ENCODE results near the gene TMEM175.

TMEM175 gene

DNA sequence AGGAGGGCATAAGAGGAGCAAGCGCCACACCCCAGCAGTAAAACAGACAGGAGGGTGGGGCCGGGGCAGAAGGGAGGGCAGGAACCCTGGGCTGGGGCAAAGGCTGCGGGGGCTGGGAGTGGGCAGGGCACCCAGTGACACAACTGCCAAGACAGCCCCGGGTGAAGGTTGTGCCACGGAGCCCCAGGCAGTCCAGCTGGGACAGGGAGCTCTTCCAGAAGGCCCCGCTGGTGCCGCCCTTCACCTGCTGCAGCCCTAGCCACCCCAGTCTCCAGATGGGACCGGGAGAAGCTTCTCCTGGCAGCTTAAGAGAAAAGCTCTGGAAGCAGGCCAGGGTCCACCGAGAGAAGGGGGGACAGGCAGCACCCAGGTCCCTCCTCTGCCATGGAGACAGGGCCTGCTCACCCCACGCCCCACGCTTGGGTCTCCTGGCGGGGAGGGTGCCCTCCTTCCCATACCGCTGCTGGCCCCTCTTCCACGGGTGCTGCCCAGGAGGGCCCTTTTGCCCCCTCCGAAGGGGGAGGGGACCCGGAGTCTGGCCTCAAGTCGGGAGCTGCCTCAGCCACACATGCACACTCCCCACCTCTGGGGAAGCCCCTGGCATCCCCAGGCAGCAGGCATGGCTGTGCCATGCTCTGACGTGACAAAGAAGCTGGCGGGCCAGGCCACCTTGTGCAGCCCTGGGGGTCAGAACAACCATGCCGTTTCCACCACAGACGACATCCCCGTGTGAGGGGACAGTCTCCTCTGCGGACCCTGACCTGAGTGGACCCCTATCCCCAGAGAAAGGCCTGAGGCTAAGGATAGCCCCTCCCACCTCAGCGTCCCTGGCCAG is 39.6 kb downstream of the TMEM175 start:
- Histone ChIP-seq H3K36me3 (ENCODE audit: control insufficient read depth in 2 of 2, insufficient read depth in 1 of 2, low read length in 2 of 2) (peaks cover 0 to under 1% of the 10 kb centered on the region in 2 experiments; a peak in 1 of 3 replicates), H3K4me3 (ENCODE audit: low read depth, low read length) (no peak overlapping the region), H3K9me3 (ENCODE audit: control insufficient read depth, insufficient read depth, low read depth, low read length) (no peaks in the 10 kb centered on the region), H3K27ac (ENCODE audit: extremely low read depth, low read depth, low read length) (no peak overlapping the region), H3K4me1 (ENCODE audit: control insufficient read depth, insufficient read depth, low read length) (no peaks in the 10 kb centered on the region)
- TF ChIP-seq, protein P1, sequence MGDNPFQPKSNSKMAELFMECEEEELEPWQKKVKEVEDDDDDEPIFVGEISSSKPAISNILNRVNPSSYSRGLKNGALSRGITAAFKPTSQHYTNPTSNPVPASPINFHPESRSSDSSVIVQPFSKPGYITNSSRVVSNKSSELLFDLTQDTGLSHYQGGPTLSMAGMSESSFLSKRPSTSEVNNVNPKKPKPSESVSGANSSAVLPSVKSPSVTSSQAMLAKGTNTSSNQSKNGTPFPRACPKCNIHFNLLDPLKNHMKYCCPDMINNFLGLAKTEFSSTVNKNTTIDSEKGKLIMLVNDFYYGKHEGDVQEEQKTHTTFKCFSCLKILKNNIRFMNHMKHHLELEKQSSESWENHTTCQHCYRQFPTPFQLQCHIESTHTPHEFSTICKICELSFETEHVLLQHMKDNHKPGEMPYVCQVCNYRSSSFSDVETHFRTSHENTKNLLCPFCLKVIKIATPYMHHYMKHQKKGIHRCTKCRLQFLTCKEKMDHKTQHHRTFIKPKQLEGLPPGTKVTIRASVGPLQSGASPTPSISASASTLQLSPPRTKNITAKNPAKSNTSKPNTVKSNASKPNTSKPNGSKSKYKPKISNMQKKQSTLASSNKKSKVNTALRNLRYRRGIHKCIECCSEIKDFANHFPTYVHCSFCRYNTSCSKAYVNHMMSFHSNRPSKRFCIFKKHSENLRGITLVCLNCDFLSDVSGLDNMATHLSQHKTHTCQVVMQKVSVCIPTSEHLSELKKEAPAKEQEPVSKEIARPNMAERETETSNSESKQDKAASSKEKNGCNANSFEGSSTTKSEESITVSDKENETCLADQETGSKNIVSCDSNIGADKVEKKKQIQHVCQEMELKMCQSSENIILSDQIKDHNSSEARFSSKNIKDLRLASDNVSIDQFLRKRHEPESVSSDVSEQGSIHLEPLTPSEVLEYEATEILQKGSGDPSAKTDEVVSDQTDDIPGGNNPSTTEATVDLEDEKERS (tag by site-specific recombination; IDR thresholded peaks at IDR 0.05): no peak
- TF ChIP-seq ZNF138 (tag by site-specific recombination; IDR thresholded peaks at IDR 0.05; ENCODE audit: borderline replicate concordance) (no peak), EGR2 (tag by site-specific recombination; IDR thresholded peaks at IDR 0.05; ENCODE audit: low read depth) (no peak), KLF1 (tag by site-specific recombination; IDR thresholded peaks at IDR 0.05) (peak; percentile 92), GLIS2 (tag by site-specific recombination; IDR thresholded peaks at IDR 0.05) (peak; percentile 30; the same call in 1 of the 2 replicates), ZNF501 (tag by site-specific recombination; IDR thresholded peaks at IDR 0.05) (no peak), ZNF274 (IDR thresholded peaks at IDR 0.05; ENCODE audit: low read length) (no peak), ZNF274 (tag by site-specific recombination; IDR thresholded peaks at IDR 0.05; ENCODE audit: borderline replicate concordance) (no peak)
- TF ChIP-seq, protein P2, sequence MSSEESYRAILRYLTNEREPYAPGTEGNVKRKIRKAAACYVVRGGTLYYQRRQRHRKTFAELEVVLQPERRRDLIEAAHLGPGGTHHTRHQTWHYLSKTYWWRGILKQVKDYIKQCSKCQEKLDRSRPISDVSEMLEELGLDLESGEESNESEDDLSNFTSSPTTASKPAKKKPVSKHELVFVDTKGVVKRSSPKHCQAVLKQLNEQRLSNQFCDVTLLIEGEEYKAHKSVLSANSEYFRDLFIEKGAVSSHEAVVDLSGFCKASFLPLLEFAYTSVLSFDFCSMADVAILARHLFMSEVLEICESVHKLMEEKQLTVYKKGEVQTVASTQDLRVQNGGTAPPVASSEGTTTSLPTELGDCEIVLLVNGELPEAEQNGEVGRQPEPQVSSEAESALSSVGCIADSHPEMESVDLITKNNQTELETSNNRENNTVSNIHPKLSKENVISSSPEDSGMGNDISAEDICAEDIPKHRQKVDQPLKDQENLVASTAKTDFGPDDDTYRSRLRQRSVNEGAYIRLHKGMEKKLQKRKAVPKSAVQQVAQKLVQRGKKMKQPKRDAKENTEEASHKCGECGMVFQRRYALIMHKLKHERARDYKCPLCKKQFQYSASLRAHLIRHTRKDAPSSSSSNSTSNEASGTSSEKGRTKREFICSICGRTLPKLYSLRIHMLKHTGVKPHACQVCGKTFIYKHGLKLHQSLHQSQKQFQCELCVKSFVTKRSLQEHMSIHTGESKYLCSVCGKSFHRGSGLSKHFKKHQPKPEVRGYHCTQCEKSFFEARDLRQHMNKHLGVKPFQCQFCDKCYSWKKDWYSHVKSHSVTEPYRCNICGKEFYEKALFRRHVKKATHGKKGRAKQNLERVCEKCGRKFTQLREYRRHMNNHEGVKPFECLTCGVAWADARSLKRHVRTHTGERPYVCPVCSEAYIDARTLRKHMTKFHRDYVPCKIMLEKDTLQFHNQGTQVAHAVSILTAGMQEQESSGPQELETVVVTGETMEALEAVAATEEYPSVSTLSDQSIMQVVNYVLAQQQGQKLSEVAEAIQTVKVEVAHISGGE (tag by site-specific recombination; conservative IDR thresholded peaks at IDR 0.05; ENCODE audit: low read depth): no peak
- CTCF ChIA-PET: no interaction called here
- POLR2A ChIA-PET: no interaction called here

DNA sequence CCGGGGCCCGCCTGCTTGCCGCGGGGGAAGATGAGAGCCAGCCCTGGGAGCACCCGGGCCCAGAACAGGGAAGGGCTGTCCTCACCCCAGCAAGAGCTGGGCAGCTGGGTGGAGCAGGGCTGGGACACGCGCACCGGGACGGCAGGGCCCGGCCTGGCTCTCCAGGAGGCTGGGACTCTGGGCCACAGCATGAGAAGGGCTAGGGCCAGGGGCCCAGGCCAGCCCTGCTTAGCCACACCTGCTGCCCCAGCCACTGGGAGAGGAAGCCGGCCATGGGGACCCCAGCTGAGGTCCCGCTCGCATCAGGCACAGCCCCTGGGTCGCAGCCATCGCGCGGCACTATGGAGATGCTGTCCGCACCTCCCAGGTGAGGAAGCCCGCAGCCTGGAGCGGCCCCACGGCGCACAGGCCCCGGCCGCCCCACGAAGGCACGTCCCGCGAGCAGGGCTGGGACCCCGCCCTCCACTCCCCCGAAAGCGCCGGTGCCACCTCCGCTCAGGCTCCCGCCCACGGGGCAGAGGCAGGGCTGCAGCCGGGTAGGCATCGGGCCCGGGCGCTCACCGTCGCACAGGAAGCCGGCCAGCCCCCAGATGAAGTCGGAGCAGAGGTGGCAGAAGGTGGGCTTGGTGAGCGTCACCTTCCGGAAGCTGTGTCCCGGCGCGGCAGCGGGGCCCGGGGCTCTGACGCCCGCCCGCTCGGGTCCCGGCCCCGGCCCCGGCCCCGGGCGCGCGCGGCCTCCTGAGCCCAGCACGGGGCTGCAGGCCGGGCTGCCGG is 40.6 kb downstream of the TMEM175 start:
- no peaks in the 10 kb centered on the region for H3K9me3 ChIP-seq (ENCODE audit: control insufficient read depth, insufficient read depth, low read depth, low read length)
- H3K36me3 ChIP-seq (ENCODE audit: control insufficient read depth in 2 of 2, insufficient read depth in 1 of 2, low read length in 2 of 2): no peaks in the 10 kb centered on the region
- no peak overlapping the region; the same call in 1 of the 2 replicates for H3K27ac ChIP-seq (ENCODE audit: extremely low read depth, low read depth, low read length)
- ChIA-PET POLR2A (no interaction called here), CTCF (no interaction called here)
- peak overlapping the region; percentile 65 for H3K4me3 ChIP-seq (ENCODE audit: low read depth, low read length)
- no peaks in the 10 kb centered on the region for H3K4me1 ChIP-seq (ENCODE audit: control insufficient read depth, insufficient read depth, low read length)
- TF ChIP-seq ZNF629 (tag by site-specific recombination; IDR thresholded peaks at IDR 0.05): no peak
- no peak for TF ChIP-seq ZNF624 (tag by site-specific recombination; IDR thresholded peaks at IDR 0.05)
- no peak for TF ChIP-seq ZNF654 (tag by site-specific recombination; IDR thresholded peaks at IDR 0.05; ENCODE audit: low read depth)
- TF ChIP-seq ZFHX2 (tag by site-specific recombination; conservative IDR thresholded peaks at IDR 0.05): peak; percentile 89
- TF ChIP-seq ZNF302 (tag by site-specific recombination; IDR thresholded peaks at IDR 0.05; ENCODE audit: low read depth): no peak
- no peak for TF ChIP-seq SETDB1 (IDR thresholded peaks at IDR 0.05; ENCODE audit: insufficient read length, low read length)
- TF ChIP-seq ZNF223 (tag by site-specific recombination; IDR thresholded peaks at IDR 0.05): no peak
- peak; percentile 66 for TF ChIP-seq SP2 (tag by site-specific recombination; IDR thresholded peaks at IDR 0.05)
- no peak for TF ChIP-seq ZNF391 (tag by site-specific recombination; IDR thresholded peaks at IDR 0.05; ENCODE audit: borderline replicate concordance, low read depth)
- TF ChIP-seq EGR2 (tag by site-specific recombination; IDR thresholded peaks at IDR 0.05; ENCODE audit: low read depth): peak; percentile 73
- TF ChIP-seq ZBTB8A (tag by site-specific recombination; IDR thresholded peaks at IDR 0.05): peak; percentile 42; the same call in 1 of the 2 replicates
- no peak for TF ChIP-seq ZNF146 (tag by site-specific recombination; IDR thresholded peaks at IDR 0.05)
- TF ChIP-seq, protein P3, sequence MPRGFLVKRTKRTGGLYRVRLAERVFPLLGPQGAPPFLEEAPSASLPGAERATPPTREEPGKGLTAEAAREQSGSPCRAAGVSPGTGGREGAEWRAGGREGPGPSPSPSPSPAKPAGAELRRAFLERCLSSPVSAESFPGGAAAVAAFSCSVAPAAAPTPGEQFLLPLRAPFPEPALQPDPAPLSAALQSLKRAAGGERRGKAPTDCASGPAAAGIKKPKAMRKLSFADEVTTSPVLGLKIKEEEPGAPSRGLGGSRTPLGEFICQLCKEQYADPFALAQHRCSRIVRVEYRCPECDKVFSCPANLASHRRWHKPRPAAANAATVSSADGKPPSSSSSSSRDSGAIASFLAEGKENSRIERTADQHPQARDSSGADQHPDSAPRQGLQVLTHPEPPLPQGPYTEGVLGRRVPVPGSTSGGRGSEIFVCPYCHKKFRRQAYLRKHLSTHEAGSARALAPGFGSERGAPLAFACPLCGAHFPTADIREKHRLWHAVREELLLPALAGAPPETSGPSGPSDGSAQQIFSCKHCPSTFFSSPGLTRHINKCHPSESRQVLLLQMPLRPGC (tag by site-specific recombination; IDR thresholded peaks at IDR 0.05): no peak
- TF ChIP-seq GFI1B (tag by site-specific recombination; IDR thresholded peaks at IDR 0.05): no peak
- peak; percentile 64 for TF ChIP-seq KLF1 (tag by site-specific recombination; IDR thresholded peaks at IDR 0.05)
- no peak for TF ChIP-seq YY2 (tag by site-specific recombination; IDR thresholded peaks at IDR 0.05)
- TF ChIP-seq KLF9 (tag by site-specific recombination; IDR thresholded peaks at IDR 0.05; ENCODE audit: low read depth): peak; percentile 54

All from HEK293 (cell line).